NB4 (cell line): ENCODE measurements around the gene MT2A.

ENCODE experiments used
- CTCF ChIP-seq: IDR thresholded peaks from one replicate; pipeline ENCODE4 v1.5.1; 2012; ENCODE audit warnings: low read depth, low read length
- MYC ChIP-seq: IDR thresholded peaks from 2 replicates; pipeline ENCODE4 v1.6.1; 2011; ENCODE audit warnings: low read depth, low read length
- POLR2A ChIP-seq: IDR thresholded peaks from 2 replicates; pipeline ENCODE4 v1.6.1; 2011; ENCODE audit warnings: mild to moderate bottlenecking; ENCODE audit not compliant: insufficient read length; ENCODE audit errors: extremely low read depth

GRCh38 chr16:56576585-56577299 is 31.6 kb upstream of the MT2A start:
- TF ChIP-seq CTCF: peak; percentile 83
- no peak for TF ChIP-seq POLR2A
- no peak for TF ChIP-seq MYC
